Measurements from ENCODE around the gene STAT5A.
"Not testable (repeated sequence)": the region's sequence is repeated elsewhere in the genome, so short reads cannot be mapped to it uniquely, and the experiment has no call there.

Gene STAT5A

DNA sequence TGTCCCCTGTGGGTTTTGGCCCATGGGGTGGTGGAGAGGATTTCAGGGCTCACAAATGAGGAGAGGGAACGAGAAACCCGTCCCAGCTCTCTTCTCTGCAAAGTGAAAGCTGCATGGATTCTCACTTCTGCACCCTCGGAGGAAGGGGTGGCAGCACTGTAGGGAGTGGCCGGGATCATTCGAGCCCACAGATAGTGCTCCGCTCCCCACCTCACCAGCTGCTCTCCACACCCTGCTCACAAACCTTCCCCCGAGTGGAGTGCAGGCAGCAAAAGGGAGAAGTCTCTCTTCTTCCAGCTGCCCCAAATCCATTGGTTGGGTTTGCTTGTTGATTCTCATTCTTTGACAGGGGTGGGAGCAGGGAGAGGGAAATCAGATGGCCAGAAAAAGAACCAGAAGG lies 20.1 kb downstream of the STAT5A start:
- DNase-seq (ENCODE audit: low spot score): no peak

DNA sequence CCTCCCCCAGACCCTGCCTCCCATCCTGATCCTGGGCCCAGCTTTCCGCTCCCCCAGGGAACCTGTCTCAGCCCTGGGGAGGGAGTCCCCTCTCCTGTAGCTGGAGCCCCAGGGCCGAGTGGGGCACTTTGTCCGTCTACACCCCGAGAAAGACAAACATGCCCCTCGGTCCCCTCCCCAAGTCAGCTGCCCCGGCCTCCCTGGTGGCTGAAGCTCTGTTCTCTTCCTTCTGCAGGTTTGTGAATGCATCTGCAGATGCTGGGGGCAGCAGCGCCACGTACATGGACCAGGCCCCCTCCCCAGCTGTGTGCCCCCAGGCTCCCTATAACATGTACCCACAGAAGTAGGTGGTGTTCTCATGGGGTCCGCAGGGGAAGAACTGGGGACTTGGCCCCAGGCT lies 20.8 kb downstream of the STAT5A start:
- no peak for DNase-seq (ENCODE audit: low spot score)

DNA sequence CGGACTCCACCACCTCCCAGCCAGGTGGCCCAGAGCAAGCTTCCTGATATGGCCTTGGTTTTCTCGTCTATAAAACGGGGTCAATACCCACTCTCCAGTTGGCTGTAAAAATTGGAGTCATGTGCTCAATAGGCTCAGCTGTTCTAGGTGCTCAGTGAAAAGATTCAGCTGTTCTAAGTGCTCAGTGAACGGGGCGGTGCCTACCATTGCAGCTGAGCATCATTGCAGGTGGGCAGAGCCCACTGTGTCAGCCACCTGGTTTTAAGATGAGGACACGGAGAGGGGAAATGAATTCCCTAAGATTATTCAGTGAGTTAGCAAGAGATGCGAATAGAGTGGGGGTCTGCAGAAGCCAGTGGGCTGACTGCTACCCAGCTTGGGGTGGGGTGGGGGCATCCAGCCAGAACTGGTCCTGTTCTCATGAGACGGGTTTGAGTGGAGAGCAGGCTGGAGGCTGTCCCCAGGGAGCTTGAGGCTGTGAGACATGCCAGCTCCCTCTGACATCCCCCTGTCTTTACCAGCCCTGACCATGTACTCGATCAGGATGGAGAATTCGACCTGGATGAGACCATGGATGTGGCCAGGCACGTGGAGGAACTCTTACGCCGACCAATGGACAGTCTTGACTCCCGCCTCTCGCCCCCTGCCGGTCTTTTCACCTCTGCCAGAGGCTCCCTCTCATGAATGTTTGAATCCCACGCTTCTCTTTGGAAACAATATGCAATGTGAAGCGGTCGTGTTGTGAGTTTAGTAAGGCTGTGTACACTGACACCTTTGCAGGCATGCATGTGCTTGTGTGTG lies 21.9 kb downstream of the STAT5A start:
- no peak for DNase-seq (ENCODE audit: low spot score)

DNA sequence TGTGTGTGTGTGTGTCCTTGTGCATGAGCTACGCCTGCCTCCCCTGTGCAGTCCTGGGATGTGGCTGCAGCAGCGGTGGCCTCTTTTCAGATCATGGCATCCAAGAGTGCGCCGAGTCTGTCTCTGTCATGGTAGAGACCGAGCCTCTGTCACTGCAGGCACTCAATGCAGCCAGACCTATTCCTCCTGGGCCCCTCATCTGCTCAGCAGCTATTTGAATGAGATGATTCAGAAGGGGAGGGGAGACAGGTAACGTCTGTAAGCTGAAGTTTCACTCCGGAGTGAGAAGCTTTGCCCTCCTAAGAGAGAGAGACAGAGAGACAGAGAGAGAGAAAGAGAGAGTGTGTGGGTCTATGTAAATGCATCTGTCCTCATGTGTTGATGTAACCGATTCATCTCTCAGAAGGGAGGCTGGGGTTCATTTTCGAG lies 22.5 kb downstream of the STAT5A start:
- no peak for DNase-seq (ENCODE audit: low spot score)

DNA sequence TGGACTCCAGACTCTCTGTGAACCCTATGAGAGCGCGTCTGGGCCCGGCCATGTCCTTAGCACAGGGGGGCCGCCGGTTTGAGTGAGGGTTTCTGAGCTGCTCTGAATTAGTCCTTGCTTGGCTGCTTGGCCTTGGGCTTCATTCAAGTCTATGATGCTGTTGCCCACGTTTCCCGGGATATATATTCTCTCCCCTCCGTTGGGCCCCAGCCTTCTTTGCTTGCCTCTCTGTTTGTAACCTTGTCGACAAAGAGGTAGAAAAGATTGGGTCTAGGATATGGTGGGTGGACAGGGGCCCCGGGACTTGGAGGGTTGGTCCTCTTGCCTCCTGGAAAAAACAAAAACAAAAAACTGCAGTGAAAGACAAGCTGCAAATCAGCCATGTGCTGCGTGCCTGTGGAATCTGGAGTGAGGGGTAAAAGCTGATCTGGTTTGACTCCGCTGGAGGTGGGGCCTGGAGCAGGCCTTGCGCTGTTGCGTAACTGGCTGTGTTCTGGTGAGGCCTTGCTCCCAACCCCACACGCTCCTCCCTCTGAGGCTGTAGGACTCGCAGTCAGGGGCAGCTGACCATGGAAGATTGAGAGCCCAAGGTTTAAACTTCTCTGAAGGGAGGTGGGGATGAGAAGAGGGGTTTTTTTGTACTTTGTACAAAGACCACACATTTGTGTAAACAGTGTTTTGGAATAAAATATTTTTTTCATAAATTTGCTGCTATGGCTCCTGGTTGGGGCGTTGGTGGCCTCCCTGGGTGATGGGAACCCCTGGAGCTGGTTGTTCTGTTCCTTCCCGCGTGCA lies 23.1 kb downstream of the STAT5A start:
- DNase-seq (ENCODE audit: low spot score): no peak

DNA sequence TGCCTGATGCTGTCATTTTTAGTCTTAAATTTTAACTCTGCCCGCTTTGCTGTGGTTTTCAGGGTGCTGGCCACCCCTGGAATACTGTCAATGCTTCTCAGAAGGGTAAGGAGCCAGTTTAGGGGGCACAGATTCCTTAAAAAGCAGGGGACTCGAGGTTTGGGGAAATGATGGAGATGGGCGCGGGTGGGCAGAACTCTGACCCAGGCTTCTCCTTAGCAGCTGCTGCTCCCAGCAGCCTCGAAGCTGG lies 23.7 kb downstream of the STAT5A start:
- DNase-seq (ENCODE audit: low spot score): no peak

DNA sequence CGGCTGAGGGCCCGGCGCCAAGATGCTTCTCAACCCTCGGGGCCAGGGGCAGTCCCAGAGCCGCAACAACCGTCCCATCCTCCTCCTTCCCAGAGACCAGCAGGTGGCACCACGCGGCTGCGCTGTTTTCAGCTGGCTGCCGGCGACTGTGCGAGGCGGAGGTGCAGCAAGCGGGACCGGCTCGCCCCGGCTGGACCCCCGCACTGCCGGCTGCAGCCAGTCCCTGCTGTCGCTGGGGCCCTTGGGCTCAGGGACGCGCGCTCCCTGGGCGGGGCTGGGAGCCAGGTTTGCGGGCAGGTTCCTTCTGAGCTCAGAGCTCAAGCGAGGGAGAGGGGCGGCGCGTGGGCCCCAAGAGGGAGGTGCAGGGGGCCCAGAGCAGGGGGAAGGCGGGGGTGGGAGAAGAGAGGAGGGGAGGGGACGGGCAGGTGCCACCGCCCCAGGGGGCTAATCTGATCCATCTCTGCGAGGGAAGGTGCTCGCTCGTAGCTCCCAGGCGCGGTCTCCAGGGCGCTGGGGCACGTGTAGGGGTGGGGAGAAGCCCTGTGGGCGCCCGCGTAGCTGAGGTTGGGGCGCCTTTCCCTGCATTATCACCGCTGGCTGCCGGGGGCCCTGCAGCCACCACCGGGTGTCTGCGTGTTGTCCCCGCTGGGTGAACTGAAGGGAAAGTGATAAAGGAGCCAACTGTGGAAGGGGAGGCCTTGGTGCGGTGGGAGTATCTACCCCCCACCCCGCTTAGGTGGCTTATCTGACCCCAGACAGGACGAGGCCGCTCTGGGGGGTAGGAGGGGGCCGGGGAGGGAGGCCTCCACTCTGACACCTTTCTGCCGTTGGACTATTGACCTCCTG lies 24.2 kb downstream of the STAT5A start:
- peak; percentile 82 for DNase-seq (ENCODE audit: low spot score)

DNA sequence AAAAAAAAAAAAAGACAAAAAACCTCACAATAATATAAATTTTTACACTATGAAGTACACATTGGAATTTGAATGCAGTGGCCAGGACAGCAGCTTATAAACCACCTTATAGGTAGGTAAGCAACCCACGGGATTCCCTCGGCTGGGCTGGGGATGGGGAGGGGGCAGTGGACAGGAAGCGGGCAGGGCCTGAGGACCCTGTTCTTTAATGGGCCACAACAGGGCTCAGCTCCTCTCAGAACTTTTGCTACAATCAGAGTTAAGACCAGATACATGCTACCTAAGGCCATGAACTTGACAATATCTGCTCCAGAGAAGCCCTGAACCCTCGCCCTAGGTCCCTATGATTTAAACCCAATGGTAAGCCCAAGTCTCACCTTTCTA lies 25.1 kb downstream of the STAT5A start:
- DNase-seq (ENCODE audit: low spot score): no peak

DNA sequence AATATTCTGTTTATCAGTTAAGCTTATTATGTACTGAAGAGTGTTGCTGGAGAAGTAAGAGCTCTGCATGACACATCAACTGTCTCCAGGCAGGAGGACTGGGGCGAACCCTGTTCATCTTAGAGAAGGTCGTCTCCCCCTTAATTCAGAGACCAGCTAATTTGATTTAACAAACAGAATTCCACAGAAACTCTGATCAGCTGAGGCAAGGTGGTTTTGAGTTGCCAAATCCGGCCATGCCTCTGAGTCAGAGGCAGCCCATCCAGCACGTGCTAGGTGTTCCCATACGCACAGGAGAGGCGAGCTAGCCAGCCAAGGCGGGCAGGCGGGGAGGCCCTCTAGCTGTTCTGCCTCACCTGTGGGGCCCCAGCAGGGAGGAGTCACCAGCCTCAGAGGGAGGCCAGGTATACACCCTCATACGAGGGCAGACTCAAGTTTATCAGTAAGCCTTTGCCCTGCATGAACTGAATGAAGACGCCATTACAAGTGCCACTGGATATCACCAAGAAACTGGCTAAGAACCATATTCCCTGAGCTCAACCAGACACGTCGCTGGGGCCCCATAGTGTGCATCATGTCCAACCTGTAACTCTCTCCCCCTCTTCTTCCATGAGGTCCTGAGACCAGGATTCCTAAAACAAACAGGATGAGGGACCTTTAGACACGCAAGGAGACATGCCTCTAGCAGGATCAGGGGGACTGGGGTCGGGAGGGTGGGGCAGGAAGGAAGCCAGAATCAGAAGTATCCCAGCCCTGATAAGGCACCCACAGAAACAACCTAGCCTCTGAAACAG lies 25.7 kb downstream of the STAT5A start:
- no peak for DNase-seq (ENCODE audit: low spot score)

DNA sequence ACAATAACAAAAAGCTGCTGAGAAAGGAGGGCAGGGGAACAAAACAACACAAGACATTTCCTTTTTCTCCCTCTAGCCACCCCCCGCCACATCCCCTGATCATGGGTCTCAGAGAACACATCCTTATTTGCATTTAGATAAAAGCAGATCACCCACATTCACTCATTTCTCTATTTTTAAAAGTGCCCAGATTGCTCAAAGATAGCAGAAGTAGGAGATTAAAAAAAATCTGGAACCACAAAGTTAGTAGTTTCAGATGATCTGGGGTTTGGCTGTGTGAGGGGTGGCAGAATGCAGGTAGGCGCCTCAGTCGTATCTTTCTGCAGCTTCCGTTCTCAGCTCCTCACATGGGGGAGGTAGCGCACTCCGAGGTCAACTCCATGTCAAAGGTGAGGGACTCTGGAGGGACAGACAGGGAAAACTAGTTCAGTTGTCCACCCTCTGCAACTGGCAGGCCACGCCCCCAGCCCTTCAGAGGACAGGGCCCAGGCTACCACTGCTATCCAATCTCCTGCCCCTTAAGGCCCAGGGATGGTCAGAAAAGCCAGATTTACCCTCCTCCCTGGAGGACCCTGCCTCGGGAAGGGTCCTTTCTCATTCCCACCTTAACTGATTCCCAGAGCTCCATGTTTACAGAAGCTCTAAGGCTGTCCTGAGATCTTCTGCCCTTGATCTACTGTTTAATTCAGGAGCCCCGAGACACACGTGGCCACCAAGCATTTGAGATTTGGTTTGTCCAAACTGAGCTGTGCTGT lies 27.3 kb downstream of the STAT5A start:
- DNase-seq (ENCODE audit: low spot score): peak; percentile 80

DNA sequence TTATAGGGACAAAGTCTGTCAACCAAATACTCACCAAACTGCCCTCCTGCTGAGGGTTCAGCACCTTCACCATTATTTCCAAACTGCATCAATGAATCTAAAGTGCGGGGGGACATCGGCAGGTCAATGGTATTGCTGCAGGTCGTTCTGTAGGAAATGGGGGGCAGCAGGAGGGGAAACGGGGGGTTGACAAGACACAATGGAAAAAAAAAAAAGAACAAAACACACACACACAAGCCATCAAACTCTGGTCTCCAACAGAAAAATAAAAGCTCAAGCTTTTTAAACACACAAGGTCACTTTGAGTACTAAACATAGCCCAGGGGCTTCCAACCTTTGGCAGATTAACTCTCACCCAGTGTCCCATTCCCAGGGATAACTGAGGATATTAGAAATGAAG lies 28.5 kb downstream of the STAT5A start:
- DNase-seq (ENCODE audit: low spot score): no peak

DNA sequence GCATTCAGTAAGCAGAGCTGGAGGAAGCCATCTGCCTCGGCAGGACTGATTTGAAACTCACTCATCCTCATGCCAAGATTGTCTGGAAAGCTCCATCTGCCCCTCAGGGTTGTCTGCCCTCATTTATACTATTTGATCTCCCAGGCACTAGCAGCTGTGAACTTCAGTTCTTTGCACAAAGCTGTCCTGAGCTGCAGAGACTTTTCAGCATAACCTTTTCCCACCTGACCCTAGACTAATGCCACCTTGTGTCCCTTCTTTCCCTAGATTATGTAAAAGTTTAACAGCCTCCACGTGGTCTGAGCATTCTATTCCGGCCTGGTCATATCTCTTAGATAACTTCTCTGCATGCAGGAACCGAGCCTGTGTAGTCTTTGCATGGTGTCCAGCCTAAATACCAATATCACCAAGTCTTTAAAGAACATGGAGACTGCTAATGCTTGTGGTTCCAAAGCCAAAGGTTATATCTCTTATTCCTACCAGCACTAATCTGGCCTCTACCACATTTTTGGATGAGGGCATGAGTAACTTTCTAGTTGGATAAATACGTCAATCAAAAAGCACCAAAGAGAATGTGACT lies 29.1 kb downstream of the STAT5A start:
- DNase-seq (ENCODE audit: low spot score): no peak

DNA sequence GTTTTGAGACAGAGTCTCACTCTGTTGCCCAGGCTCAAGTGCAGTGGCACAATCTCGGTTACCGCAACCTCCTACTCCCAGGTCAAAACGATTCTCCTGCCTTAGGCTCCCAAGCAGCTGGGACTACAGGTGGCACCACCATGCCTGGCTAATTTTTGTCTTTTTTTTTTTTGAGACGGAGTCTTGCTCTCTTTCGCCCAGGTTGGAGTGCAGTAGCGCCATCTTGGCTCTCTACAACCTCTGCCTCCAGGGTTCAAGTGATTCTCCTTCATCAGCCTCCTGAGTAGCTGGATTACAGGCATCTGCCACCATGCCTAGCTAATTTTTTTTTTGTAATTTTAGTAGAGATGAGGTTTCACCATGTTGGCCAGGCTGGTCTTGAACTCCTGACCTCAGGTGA lies 29.7 kb downstream of the STAT5A start:
- DNase-seq (ENCODE audit: low spot score): not testable (repeated sequence)

DNA sequence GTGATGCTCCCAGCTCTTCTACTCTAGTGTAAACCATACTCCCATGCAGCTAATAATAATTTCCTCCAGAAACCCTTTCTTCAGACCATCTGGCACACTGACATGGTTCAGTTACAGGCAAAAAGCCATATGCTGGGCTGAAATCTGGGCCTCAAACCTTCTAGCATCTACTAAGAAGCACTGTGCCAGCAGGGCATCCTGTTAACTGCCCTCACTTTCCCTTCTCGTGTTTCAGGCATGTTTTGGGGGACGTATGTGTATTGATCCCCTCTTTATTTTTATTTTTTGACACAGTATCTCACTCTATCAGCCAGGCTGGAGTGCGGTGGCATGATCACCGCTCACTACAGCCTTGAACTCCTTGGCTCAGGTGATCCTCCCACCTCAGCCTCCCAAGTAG lies 33.3 kb downstream of the STAT5A start:
- no peak for DNase-seq (ENCODE audit: low spot score)

DNA sequence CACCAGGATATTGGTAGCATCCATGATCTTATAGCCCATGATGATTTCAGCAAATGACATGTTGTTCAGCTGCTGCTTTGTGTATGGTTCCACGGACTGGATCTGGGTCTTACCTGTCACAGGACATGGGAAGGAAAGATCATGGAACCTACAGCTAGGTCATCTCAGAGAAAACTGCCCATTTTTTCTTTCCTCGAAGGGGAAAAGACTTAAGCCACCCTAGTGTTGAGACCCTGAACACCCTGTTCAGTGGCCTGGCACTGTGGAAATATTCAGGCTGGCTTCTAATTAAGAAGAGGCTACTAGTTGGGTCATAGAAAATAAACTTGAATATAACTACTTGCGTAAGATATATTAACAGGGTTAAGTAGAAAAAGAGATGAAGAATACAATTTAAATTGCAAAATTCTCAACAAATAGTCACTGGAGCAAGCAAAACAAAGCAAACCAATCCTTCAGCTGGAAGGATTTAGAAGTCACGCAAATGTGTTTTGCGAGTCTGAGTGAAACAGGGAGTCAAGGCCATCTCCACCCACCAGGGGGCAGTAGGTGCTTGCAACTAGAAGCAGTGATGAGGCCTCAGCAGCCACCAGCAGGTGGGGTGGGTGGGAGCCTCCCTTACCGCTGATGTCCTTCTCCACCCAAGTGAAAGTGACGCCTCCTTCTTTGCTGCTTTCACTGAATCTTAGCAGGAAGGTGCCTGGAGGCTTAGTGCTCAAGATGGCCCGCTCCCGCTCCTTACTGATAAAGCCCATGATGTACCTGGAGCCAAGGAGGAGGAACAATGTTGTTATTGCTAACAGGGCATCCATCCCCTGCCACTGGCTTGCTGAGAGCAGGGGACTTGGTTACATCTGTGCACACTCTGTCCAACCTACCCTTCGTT lies 34.3 kb downstream of the STAT5A start:
- DNase-seq (ENCODE audit: low spot score): peak; percentile 93

DNA sequence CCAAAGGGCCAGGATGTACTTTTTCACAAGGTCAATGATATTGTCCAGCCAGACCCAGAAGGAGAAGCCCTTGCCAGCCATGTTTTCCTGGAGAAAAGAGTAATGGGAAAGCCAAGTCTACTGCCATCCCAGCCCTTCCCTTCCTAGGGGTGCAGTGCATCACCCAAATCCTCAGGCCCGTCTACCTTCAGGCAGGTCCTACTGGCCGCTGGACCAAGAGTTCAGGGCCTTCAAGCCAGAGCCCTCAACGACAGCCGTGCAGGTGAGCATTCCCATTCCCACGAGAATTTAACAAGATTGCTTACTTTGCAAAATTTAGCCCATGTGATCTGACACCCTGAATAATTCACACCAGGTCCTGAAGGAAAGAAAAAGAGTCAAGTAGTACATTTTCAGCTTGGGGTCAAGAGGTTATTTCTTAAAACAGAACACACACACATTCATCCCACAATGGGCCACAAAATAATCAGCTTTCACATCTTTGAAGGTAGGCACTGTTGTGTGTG lies 35.0 kb downstream of the STAT5A start:
- no peak for DNase-seq (ENCODE audit: low spot score)

DNA sequence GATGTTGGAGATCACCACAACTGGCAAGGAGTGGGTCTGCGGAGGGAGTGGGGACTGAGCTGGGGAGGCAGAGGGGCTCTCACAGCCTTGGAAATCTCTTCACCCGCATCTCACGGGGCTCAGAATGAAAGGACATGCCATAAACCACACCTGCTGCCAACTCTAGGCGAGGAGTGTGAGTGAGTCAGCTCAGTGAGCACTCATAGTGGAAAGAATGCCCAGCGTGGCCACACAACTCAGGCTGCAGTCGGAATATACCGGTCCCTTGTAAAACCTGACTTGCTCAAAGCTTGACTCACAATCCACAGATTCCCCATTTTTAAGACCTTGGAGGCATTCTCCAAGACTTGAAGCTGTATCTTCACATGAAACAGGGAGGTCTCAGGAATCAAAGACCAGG lies 36.7 kb downstream of the STAT5A start:
- no peak for DNase-seq (ENCODE audit: low spot score)

DNA sequence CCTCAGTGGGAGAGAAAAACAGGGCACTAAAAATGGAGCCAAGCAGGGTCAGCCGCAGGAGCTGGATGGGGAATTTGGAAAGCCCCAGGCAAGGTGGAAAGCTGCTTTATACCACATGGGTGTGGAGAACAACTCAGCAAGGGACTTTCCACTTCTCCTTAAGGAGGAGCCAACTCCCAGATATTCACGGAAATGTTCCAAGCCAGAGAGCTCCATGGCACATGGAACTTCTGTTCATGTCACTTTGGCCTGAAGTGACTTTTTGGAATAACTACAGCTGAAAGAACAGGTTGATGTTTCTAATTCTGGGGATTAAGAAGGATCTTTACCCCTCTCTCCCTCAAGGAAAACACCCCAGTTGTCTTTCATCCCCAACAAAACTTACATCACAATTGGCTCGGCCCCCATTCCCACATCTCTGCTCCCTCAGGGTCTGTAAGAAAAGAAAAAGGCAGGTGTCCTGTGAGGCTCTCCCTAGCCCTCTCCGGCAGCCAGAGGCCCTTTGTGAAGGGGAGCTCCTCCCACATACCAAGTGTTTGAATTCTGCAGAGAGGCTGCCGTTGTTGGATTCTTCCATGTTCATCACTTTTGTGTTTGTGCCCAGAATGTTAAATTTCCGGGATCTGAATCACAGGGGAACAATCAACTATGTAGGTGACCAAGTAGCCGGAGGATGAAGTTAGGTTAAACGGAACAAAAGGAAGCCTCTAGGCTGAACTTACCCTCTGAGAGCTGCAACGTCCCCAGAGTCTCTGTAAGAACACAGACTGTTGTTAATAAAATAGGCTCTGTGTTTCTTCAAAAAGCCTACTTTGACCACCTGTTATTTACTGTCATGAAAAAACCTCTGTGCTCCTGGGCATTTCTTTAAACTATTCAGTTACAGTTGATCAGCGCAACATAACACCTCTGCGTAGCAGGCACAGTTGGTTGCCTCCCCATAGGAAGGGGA lies 41.0 kb downstream of the STAT5A start:
- DNase-seq (ENCODE audit: low spot score): no peak

DNA sequence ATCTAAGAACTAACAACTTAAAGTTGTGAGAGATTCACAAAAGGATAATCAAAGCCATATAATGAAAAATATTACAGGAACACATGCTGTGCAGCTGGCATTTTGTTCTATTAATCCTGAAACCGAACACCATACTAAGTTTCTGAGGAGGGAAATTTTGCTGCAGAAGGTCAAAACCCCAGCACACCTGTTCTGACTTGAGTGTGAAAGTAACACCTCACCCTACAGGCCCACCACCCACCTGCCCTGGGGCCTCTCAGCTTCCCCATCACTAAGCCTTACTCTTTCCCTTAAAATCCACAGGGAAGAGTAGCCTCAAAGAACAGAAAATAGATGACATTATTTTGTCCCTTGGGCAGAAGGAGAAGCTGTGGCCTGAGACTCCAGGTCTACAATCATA lies 44.8 kb downstream of the STAT5A start:
- DNase-seq (ENCODE audit: low spot score): no peak
